Sigmoid colon (tissue), 7 donors: Measurements from ENCODE around the gene CPNE4. TPM values are rescaled to one million over a fixed set of nuclear protein-coding genes. Genes with fewer than 3 reads are reported as not detected.

ENCODE experiments used
- DNase-seq: peaks from one replicate; pipeline ENCODE4 v3.0.0-alpha.2; 2019
- H3K27ac ChIP-seq, 4 donors: fragments of 200-600 bp; sonication (generic); one replicate each; pipeline ENCODE4 v1.5.1; 2016 to 2019; ENCODE audit warnings: mild to moderate bottlenecking in 1 of 4
- H3K27me3 ChIP-seq, 3 donors: fragments of 200-600 bp; sonication (generic); one replicate each; pipeline ENCODE4 v1.5.1; 2019; ENCODE audit warnings: mild to moderate bottlenecking in 1 of 3
- H3K36me3 ChIP-seq, 4 donors: fragments of 200-600 bp; sonication (generic); one replicate each; pipeline ENCODE4 v1.5.1; 2016 to 2019
- H3K4me1 ChIP-seq, 4 donors: fragments of 200-600 bp; sonication (generic); one replicate each; pipeline ENCODE4 v1.5.1; 2017 to 2019
- H3K4me3 ChIP-seq, 4 donors: fragments of 200-600 bp; sonication (generic); one replicate each; pipeline ENCODE4 v1.5.1; 2017 to 2019; ENCODE audit warnings: mild to moderate bottlenecking in 2 of 4, moderate library complexity in 1 of 4
- H3K9me3 ChIP-seq, 4 donors: fragments of 200-600 bp in 3 of 4; sonication (generic) in 3 of 4; one replicate each; pipeline versions ENCODE4 v1.5.1 to v1.6.1; 2013 to 2019
- EP300 ChIP-seq, 4 donors: sonication (generic); formaldehyde crosslinking; IDR thresholded peaks; one replicate each; pipeline ENCODE4 v1.6.1; 2017; ENCODE audit warnings: antibody characterized with exemption in 4 of 4
- POLR2A ChIP-seq, 2 donors: fragments of 450-650 bp; IDR thresholded peaks; one replicate each; pipeline ENCODE4 v1.6.1; 2016; ENCODE audit warnings: antibody characterized with exemption in 2 of 2, mild to moderate bottlenecking in 2 of 2, moderate library complexity in 2 of 2
- POLR2AphosphoS5 ChIP-seq, 4 donors: sonication (generic); formaldehyde crosslinking; IDR thresholded peaks; one replicate each; pipeline ENCODE4 v1.6.1; 2017; ENCODE audit warnings: antibody characterized with exemption in 4 of 4
- WGBS, 2 donors: extraction: QIAGEN DNeasy Blood & Tissue Kit; methylation state at CpG; one replicate each; pipeline ENCODE4 v1.1.7; 2013; 5-methylcytosine and 5-hydroxymethylcytosine counted together
- intact Hi-C: fragments of 100-400 bp; cut with DNase I; formaldehyde crosslinking; loops from one replicate; pipeline ENCODE4 v1.15.1; 2023
- polyA plus RNA-seq, 3 donors: library from polyadenylated mRNA; stranded (reverse); fragments of 200-250 nt; gene quantifications; one replicate each; pipeline ENCODE4 v1.2.3, GENCODE V29; 2013
- total RNA-seq, 4 donors: library from RNA; depleted of rRNA; stranded (reverse); fragments of >200 nt; gene quantifications; one replicate each; pipeline ENCODE4 v1.1.0, GENCODE V29; 2016
- TF ChIP-seq, protein P1 (sequence below), 4 experiments: fragments of 450-650 bp in 3 of 4; fragments of 200-600 bp in 1 of 4; IDR thresholded peaks; one replicate each; pipeline ENCODE4 v1.5.1; 2016 to 2019; ENCODE audit warnings: antibody characterized with exemption in 4 of 4, mild to moderate bottlenecking in 3 of 4, moderate library complexity in 2 of 4
- donor health status: healthy with polysubstance abuse.
- donor health status: Bipolar disorder and iron deficiency.
- donor health status: healthy.

Gene CPNE4
- total and polyA plus RNA-seq, 7 donors, result 0.23 to 1.1 (median 0.54) TPM; not detected in 2

DNA sequence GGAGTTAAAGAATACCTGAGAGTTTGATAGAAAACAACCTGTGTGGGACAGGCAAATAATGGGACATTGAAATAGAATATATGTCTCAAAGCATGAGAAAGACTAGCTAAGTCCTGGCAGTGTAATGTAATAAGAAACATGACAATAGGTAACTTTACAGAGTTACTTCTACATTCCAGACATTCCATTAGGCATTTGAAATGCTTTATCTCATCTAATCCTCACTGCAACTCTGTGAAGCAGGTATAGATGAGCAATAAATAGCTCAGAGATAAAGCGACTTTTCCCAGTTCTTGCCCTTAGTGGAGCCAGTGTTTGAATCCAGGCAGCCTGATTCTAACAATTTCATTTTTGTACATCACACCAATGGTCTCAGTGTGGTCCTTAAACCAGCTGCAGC lies 76.8 kb downstream of the CPNE4 start:
- no peaks in the 10 kb centered on the region for H3K4me1 ChIP-seq
- H3K9me3 ChIP-seq, result no peaks in the 10 kb centered on the region
- TF ChIP-seq POLR2A (IDR thresholded peaks at IDR 0.05), result no peak
- TF ChIP-seq, protein P1, sequence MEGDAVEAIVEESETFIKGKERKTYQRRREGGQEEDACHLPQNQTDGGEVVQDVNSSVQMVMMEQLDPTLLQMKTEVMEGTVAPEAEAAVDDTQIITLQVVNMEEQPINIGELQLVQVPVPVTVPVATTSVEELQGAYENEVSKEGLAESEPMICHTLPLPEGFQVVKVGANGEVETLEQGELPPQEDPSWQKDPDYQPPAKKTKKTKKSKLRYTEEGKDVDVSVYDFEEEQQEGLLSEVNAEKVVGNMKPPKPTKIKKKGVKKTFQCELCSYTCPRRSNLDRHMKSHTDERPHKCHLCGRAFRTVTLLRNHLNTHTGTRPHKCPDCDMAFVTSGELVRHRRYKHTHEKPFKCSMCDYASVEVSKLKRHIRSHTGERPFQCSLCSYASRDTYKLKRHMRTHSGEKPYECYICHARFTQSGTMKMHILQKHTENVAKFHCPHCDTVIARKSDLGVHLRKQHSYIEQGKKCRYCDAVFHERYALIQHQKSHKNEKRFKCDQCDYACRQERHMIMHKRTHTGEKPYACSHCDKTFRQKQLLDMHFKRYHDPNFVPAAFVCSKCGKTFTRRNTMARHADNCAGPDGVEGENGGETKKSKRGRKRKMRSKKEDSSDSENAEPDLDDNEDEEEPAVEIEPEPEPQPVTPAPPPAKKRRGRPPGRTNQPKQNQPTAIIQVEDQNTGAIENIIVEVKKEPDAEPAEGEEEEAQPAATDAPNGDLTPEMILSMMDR (IDR thresholded peaks at IDR 0.05), result no peak
- H3K4me3 ChIP-seq, result no peak overlapping the region
- intact Hi-C loops, result no loop called here
- no peak overlapping the region for H3K27ac ChIP-seq
- no peaks in the 10 kb centered on the region for H3K27me3 ChIP-seq
- WGBS, 2 donors, result 42 to 65% methylated on average over 1 of the region's 1 CpG
- no peaks in the 10 kb centered on the region for H3K36me3 ChIP-seq
- no peak for DNase-seq

DNA sequence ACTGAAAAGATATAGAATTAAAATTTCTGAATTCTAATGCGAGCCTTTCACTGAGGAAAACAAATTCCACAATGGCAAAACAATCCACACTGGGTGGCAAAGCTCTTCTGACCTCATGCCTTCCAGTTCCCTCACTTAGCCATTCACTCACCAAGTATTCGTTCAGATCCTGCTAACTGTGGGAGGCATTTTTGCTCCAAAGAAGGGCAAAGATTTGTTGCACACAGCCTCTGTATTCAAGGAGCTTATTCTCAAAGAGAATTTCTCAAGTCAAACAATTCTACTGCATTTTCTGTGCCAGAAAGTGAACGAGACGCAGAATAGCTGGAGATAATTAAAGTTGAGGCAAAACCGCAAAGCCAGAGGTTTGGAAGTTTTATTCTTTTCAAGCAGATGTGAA lies 77.3 kb downstream of the CPNE4 start:
- 68 to 71% methylated on average over 5 of the region's 5 CpGs for WGBS, 2 donors
- no peaks in the 10 kb centered on the region for H3K4me1 ChIP-seq
- no peak overlapping the region for H3K4me3 ChIP-seq
- H3K27ac ChIP-seq, result no peak overlapping the region
- no peaks in the 10 kb centered on the region for H3K36me3 ChIP-seq
- TF ChIP-seq EP300 (IDR thresholded peaks at IDR 0.05) (no peak), POLR2A (IDR thresholded peaks at IDR 0.05) (no peak), POLR2AphosphoS5 (IDR thresholded peaks at IDR 0.05) (no peak)
- TF ChIP-seq, protein P1 (IDR thresholded peaks at IDR 0.05), result no peak
- H3K27me3 ChIP-seq, result no peaks in the 10 kb centered on the region
- DNase-seq, result no peak
- H3K9me3 ChIP-seq, result no peaks in the 10 kb centered on the region
- intact Hi-C loops, result no loop called here

DNA sequence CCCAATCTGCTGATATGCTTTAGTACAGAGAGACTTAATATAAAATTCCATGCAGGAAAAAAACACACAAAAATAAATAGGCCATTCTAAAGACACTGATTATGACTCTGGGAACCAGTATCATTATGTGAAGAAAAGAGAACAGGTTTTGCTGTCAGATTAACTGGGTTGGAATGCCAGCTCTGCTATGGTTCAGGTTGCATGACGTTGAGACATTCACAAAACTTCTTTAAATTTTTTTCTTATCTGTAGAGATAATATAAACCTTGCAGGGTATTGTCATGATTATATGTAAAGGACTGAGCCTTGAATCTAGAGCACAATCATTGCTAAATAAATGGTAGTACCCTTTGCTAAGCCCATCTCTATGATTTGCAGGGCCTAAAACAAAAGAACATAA lies 86.0 kb downstream of the CPNE4 start:
- no peak for TF ChIP-seq POLR2A (IDR thresholded peaks at IDR 0.05)
- no peaks in the 10 kb centered on the region for H3K27me3 ChIP-seq
- no peak overlapping the region for H3K27ac ChIP-seq
- intact Hi-C loops, result no loop called here
- H3K4me3 ChIP-seq, result no peak overlapping the region
- H3K36me3 ChIP-seq, result no peaks in the 10 kb centered on the region
- WGBS, 2 donors, result 36 to 62% methylated on average over 1 of the region's 1 CpG
- DNase-seq, result no peak
- no peaks in the 10 kb centered on the region for H3K4me1 ChIP-seq
- no peaks in the 10 kb centered on the region for H3K9me3 ChIP-seq

DNA sequence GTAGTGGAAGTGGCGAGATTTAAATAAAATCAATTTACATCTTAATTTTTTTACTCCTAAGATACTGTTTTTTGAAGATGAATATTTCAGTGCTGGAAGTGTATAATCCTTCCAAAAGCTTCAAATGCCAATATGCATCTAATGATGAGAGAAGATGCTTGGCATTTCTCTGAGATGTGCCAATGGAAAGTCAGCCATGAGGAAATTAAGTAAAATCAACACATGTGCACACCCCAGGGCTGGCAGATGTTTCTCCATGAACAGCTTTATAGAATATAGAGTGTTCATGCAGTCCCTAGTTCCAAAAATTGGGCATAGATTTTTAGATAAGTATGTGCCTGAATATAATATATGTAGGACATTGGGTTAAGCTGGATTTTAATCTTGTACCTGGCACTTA lies 90.1 kb downstream of the CPNE4 start:
- Histone ChIP-seq H3K9me3 (no peaks in the 10 kb centered on the region), H3K4me1 (no peaks in the 10 kb centered on the region), H3K4me3 (no peak overlapping the region), H3K27ac (no peak overlapping the region), H3K27me3 (no peaks in the 10 kb centered on the region), H3K36me3 (no peaks in the 10 kb centered on the region)
- TF ChIP-seq EP300 (IDR thresholded peaks at IDR 0.05) (no peak), POLR2AphosphoS5 (IDR thresholded peaks at IDR 0.05) (no peak), POLR2A (IDR thresholded peaks at IDR 0.05) (no peak)
- TF ChIP-seq, protein P1 (IDR thresholded peaks at IDR 0.05), result no peak
- intact Hi-C loops, result no loop called here
- 40 to 83% methylated on average over 1 of the region's 1 CpG for WGBS, 2 donors
- DNase-seq, result no peak

DNA sequence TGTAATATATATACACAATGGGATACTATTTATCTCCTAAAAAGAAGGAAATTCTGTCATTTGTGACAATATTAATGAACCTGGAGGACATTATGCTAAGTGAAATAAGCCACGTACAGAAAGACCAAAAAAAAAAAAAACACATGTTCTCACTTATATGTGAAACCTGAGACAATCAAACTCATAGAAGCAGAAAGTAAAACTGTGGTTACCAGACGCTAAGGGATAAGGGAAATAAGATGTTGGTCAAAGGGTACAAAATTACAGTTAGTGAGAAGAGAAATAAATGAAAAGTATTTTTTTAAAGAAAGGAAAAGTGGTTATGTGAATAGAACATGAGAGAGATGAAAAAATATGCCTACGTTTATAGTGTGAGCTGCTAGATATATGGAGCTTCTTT lies 101.1 kb downstream of the CPNE4 start:
- no peak for DNase-seq
- no peaks in the 10 kb centered on the region for H3K27me3 ChIP-seq
- WGBS, 2 donors, result 56 to 71% methylated on average over 3 of the region's 3 CpGs
- H3K4me3 ChIP-seq, result no peak overlapping the region
- no peaks in the 10 kb centered on the region for H3K9me3 ChIP-seq
- H3K36me3 ChIP-seq, result no peaks in the 10 kb centered on the region
- H3K27ac ChIP-seq, result no peak overlapping the region
- no peak for TF ChIP-seq POLR2AphosphoS5 (IDR thresholded peaks at IDR 0.05)
- TF ChIP-seq, protein P1 (IDR thresholded peaks at IDR 0.05), result no peak
- TF ChIP-seq POLR2A (IDR thresholded peaks at IDR 0.05), result no peak
- TF ChIP-seq EP300 (IDR thresholded peaks at IDR 0.05), result no peak
- intact Hi-C loops, result no loop called here
- H3K4me1 ChIP-seq, result no peaks in the 10 kb centered on the region
